Thyroid gland (tissue), 4 donors: Measurements from ENCODE around the gene SORT1. TPM values are rescaled to one million over a fixed set of nuclear protein-coding genes. Genes with fewer than 3 reads are reported as not detected.

Source experiments
- DNase-seq, 2 donors: peaks; one replicate each; pipeline ENCODE4 v3.0.0-alpha.2; 2019
- H3K27ac ChIP-seq, 3 donors: fragments of 200-600 bp; sonication (generic); 1 replicate in 2 of 3; 2 replicates in 1 of 3; pipeline ENCODE4 v1.5.1; 2016 to 2019; ENCODE audit warnings: mild to moderate bottlenecking in 1 of 3, moderate library complexity in 1 of 3
- H3K27me3 ChIP-seq: fragments of 200-600 bp; sonication (generic); one replicate; pipeline ENCODE4 v1.5.1; 2019
- H3K36me3 ChIP-seq, 2 donors: fragments of 200-600 bp; sonication (generic); one replicate each; pipeline ENCODE4 v1.5.1; 2016 to 2019
- H3K4me1 ChIP-seq, 2 donors: fragments of 200-600 bp; sonication (generic); one replicate each; pipeline ENCODE4 v1.5.1; 2017 to 2019
- H3K4me3 ChIP-seq, 3 donors: fragments of 200-600 bp; sonication (generic); replicated peaks in 1 of 3; 1 replicate in 2 of 3; 2 replicates in 1 of 3; pipeline ENCODE4 v1.5.1; 2016; ENCODE audit warnings: mild to moderate bottlenecking in 1 of 3
- H3K9me3 ChIP-seq: fragments of 200-600 bp; sonication (generic); one replicate; pipeline ENCODE4 v1.5.1; 2017
- POLR2A ChIP-seq, 2 donors: fragments of 450-650 bp; IDR thresholded peaks; one replicate each; pipeline ENCODE4 v1.6.1; 2017; ENCODE audit warnings: antibody characterized with exemption in 2 of 2, mild to moderate bottlenecking in 2 of 2, moderate library complexity in 1 of 2
- WGBS, 2 donors: methylation state at CpG; one replicate each; pipeline ENCODE4 v1.1.5; 2017; 5-methylcytosine and 5-hydroxymethylcytosine counted together
- intact Hi-C: fragments of 100-400 bp; cut with DNase I; formaldehyde crosslinking; loops from one replicate; pipeline ENCODE4 v1.15.1; 2023
- total RNA-seq, 4 donors: library from RNA; depleted of rRNA; stranded (reverse); fragments of >200 nt; gene quantifications; one replicate each; pipeline ENCODE4 v1.2.3, GENCODE V29; 2016
- TF ChIP-seq, protein P1 (sequence below), 6 experiments: fragments of 200-600 bp in 3 of 6; fragments of 450-650 bp in 3 of 6; sonication (generic) in 3 of 6; IDR thresholded peaks; one replicate each; pipeline ENCODE4 v1.5.1; 2016 to 2019; ENCODE audit warnings: antibody characterized with exemption in 6 of 6, mild to moderate bottlenecking in 2 of 6, inconsistent platforms in 1 of 6, moderate library complexity in 1 of 6

The SORT1 gene
- total RNA-seq, 4 donors from 2014 or later: 65.7 to 152 (median 137) TPM

DNA sequence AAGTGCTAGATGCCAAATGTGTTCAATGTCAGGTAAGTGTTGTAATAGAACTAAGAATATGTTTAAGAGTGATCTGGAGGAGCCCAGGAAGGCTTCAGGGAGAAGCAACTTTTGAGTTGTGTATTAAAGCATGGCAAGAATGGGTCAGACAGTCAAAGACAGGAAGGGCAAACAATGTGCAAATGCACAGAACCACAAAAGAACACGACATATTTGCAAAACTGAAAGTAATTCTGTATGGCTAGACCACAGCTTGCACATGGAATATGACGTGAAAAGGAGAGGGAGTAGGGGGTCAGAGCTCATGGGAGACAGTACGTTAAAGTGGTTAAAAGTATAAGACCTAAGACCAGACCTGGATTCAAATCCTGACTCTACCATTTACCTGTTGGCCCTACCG, 7.1 kb upstream of the SORT1 start:
- no peak for DNase-seq
- TF ChIP-seq, protein P1, sequence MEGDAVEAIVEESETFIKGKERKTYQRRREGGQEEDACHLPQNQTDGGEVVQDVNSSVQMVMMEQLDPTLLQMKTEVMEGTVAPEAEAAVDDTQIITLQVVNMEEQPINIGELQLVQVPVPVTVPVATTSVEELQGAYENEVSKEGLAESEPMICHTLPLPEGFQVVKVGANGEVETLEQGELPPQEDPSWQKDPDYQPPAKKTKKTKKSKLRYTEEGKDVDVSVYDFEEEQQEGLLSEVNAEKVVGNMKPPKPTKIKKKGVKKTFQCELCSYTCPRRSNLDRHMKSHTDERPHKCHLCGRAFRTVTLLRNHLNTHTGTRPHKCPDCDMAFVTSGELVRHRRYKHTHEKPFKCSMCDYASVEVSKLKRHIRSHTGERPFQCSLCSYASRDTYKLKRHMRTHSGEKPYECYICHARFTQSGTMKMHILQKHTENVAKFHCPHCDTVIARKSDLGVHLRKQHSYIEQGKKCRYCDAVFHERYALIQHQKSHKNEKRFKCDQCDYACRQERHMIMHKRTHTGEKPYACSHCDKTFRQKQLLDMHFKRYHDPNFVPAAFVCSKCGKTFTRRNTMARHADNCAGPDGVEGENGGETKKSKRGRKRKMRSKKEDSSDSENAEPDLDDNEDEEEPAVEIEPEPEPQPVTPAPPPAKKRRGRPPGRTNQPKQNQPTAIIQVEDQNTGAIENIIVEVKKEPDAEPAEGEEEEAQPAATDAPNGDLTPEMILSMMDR (IDR thresholded peaks at IDR 0.05): no peak
- TF ChIP-seq POLR2A (IDR thresholded peaks at IDR 0.05): no peak
- peaks cover 25 to 37% of the 10 kb centered on the region in 2 donors for H3K36me3 ChIP-seq
- H3K27me3 ChIP-seq: no peaks in the 10 kb centered on the region
- no peak overlapping the region for H3K27ac ChIP-seq
- intact Hi-C loops: loop anchor here (5.0 kb wide), 1 partner anchor 138 kb away; no protein-coding TSS in a partner anchor
- H3K4me1 ChIP-seq: no peaks in the 10 kb centered on the region
- H3K9me3 ChIP-seq: no peaks in the 10 kb centered on the region
- 74 to 88% methylated on average over 4 of the region's 4 CpGs for WGBS, 2 donors
- H3K4me3 ChIP-seq: no peak overlapping the region

DNA sequence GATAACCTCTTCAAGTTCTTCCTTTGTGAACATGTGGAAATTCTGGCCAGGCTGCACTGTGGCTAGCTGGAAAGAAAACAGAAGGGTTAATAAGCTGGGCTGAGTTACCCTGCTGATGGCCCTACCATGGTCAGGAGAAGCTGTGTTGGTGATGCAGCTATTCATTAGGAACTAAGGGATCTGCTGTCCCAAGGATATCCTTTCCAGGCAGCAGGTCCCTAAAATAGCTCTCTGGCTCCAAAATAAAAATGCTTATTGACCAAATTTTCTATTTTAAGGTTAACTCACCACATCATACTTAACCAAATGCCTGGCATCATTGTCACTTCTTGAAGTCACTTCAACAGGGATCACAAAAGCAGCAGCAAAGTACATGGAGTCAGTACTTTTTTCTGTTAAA, 4.3 kb upstream of the SORT1 start:
- Histone ChIP-seq H3K27ac (no peak overlapping the region), H3K4me3 (no peak overlapping the region), H3K4me1 (peaks cover 6 to 11% of the 10 kb centered on the region in 2 donors), H3K27me3 (no peaks in the 10 kb centered on the region), H3K36me3 (peaks cover 8 to 15% of the 10 kb centered on the region in 2 donors), H3K9me3 (no peaks in the 10 kb centered on the region)
- no peak for DNase-seq
- no peak for TF ChIP-seq POLR2A (IDR thresholded peaks at IDR 0.05)
- intact Hi-C loops: loop anchor here (5.0 kb wide), 1 partner anchor 135 kb away; no protein-coding TSS in a partner anchor

DNA sequence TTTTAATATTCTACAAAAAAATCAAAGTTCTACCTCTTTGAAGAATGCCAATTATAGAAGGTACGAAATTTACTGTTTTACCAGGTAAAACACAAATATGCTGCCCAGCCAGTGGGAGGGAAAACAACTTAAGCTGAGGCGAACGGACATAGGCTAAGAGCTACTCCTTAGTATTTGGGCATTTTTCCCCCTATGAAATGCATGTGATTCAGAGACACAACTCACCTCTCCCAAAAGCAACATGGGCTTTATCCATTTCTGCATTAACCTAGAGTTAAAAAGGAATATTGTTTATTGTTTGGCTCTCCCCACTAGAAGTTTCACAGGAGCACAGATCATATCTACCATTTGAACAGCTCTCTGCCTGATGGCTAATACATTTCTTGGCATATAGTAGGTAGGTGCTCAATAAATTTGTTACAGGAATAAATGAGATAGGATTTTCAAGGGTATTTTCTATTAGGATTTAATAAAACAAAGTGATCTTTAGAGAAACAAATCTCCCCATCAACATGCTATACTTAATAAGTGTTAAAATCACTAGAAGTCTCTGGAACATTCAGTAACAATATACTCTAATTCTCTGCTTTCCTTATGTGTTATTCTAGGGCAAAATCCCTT, 2.4 kb upstream of the SORT1 start:
- no peaks in the 10 kb centered on the region for H3K9me3 ChIP-seq
- peaks cover 8 to 15% of the 10 kb centered on the region in 2 donors for H3K36me3 ChIP-seq
- H3K4me3 ChIP-seq: no peak overlapping the region
- no peaks in the 10 kb centered on the region for H3K27me3 ChIP-seq
- peaks cover 12 to 18% of the 10 kb centered on the region in 2 donors for H3K4me1 ChIP-seq
- no peak for DNase-seq
- no peak for TF ChIP-seq POLR2A (IDR thresholded peaks at IDR 0.05)
- TF ChIP-seq, protein P1 (IDR thresholded peaks at IDR 0.05): no peak
- H3K27ac ChIP-seq: no peak overlapping the region
- intact Hi-C loops: loop anchor here (5.0 kb wide), 1 partner anchor 133 kb away; no protein-coding TSS in a partner anchor
- 92 to 93% methylated on average over 3 of the region's 3 CpGs for WGBS, 2 donors

DNA sequence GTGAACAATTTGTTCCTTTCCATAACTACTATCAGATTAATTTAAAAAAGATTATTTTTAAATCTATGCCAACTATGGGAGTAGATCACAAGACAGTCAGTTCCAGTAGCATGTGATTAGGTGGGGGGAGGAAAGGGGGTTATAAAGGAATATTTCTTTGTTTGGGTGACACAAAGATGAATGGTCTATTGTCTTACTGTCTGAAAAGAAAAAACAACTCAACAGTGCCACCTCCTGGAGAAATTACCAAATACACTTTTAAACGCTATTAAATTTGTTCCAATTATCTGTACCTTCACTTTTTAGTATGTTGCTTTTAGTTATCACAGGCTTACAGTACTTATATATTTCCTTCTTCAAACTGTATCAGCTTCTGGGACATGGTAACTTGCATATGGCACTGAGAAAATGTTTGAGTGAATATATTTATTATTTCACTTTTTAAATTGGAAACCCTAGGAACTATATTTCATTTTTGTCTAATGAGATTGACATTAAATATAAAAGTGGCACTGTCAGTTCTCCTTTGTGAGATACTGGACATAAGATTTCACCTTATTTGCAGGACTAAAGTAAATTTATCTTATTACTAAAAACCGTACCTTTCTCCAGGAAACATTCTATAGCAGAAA, 1.7 kb upstream of the SORT1 start:
- Histone ChIP-seq H3K36me3 (peaks cover 8 to 11% of the 10 kb centered on the region in 2 donors), H3K4me3 (no peak overlapping the region), H3K27me3 (no peaks in the 10 kb centered on the region), H3K27ac (no peak overlapping the region), H3K9me3 (no peaks in the 10 kb centered on the region), H3K4me1 (peaks cover 14 to 21% of the 10 kb centered on the region in 2 donors)
- 41 to 42% methylated on average over 2 of the region's 2 CpGs for WGBS, 2 donors
- no peak for TF ChIP-seq POLR2A (IDR thresholded peaks at IDR 0.05)
- TF ChIP-seq, protein P1 (IDR thresholded peaks at IDR 0.05): peak in 5 of 6 experiments; percentile 31 to 88 (median 61)
- intact Hi-C loops: loop anchor here (5.0 kb wide), 1 partner anchor 117 kb away; the partner anchor contains the start of gene PSRC1
- no peak for DNase-seq

DNA sequence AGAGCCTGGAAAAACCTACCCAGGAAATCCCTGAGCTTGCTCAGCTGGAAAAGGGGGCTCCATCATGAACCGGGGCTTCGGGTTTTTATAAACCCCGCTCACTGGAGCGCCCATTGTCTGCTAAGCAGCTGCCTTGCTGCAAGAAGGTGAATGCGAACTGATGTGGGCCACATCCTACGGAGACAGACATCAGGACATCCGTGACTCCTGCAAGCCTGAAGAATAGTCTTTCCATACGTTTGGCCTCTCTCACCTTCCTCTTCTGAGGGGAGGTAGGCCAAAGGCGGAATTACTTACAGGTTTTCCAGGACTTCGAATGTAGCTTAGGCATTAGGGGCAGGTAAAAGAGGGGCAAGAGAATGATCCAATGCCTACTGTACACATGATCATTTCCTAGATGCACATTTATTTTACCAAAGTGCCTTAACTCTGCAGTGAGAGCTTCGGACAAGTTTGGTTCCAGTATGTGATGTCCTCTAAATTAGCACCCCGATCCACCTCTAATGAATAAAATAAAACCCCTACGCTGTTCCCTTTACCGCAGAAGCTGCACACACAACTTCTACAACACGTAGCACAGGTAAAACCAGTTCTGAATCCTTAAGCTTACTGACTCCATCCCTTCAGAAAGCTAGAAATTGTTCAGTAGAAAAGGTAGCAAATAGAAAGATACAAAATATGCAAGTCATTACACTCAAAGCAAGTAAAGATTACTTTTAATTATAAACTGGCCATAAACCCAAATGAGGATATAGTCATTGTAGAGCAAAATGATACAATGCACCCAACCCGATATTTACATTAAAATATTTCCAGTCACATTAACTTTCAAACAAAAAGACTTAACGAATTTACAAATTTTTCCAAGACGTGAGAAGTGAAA, 866 bp upstream of the SORT1 start:
- Histone ChIP-seq H3K27me3 (no peaks in the 10 kb centered on the region), H3K27ac (peak overlapping the region; percentile 51 to 96 (median 94)), H3K4me1 (peaks cover 22 to 30% of the 10 kb centered on the region in 2 donors), H3K36me3 (peaks cover 8 to 11% of the 10 kb centered on the region in 2 donors), H3K4me3 (peak overlapping the region in 2 of 3 donors; percentile 48), H3K9me3 (no peaks in the 10 kb centered on the region)
- 30 to 41% methylated on average over 18 of the region's 18 CpGs for WGBS, 2 donors
- intact Hi-C loops: loop anchor here (5.0 kb wide), 1 partner anchor 116 kb away; the partner anchor contains the start of gene PSRC1
- DNase-seq: no peak
- TF ChIP-seq, protein P1 (IDR thresholded peaks at IDR 0.05): no peak
- no peak for TF ChIP-seq POLR2A (IDR thresholded peaks at IDR 0.05)
